H54 (cell line): ENCODE data around the gene FHOD3.

Experiments used
- DNase-seq: peaks from one replicate; pipeline ENCODE4 v3.0.0; 2011; ENCODE audit warnings: low spot score, mixed read lengths; ENCODE audit not compliant: insufficient read length
- FAIRE-seq: peaks from 3 replicates; lab custom pipeline; 2011; peaks lifted over from hg19 to GRCh38; lab: Jason Lieb, UNC
- POLR2A ChIP-seq: IDR thresholded peaks from 2 replicates; pipeline ENCODE4 v1.6.1; 2011; ENCODE audit warnings: low read depth, mild to moderate bottlenecking, low read length

Gene FHOD3

GRCh38 chr18:36653870-36654269 lies 356.4 kb downstream of the FHOD3 start:
- no peak for FAIRE-seq

GRCh38 chr18:36655074-36655473 lies 357.6 kb downstream of the FHOD3 start:
- no peak for TF ChIP-seq POLR2A
- no peak for DNase-seq
- no peak for FAIRE-seq

More at GRCh38 chr18:36653870-36654269, 356.4 kb downstream of the FHOD3 start:
- DNase-seq = no peak
- no peak for TF ChIP-seq POLR2A

DNA sequence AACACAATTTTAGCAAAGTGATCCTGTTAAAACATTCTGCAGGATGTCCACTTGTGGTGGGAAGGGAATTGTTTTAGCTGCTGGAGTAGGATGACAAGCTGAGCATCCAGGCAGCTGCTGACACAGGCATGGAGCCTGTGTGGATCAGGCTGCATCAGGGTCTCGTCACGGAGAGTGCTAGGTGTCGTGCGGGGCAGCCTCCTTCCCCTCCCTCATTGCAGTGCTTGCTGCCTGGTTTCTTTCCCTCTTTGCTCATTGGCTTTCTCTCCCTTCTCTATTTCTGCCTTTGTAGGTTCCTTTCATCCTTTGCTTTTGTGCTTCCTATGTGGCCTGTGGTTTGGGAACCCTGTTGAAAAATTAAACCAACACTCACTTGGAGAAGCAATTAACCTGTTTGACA lies 358.4 kb downstream of the FHOD3 start:
- no peak for TF ChIP-seq POLR2A
- DNase-seq = no peak
- FAIRE-seq = no peak

DNA sequence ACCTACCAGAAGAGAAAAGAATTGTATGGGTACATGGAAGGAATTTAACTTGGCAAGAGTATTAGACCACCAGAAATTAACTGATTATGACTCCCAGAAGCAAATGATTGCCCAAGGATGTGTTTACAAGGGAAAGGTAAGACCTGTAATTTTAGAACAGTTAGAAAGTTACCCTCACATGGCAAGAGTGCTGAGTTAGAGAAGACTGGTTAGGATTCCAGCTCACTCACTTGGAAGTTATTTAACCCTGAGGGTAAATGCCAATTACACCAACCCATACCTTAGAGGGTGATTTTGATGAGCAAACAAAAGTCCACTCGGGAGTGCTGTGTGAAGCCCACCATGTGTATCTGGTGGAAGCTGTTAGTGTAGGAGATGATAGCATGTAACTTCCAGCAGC lies 361.1 kb downstream of the FHOD3 start:
- FAIRE-seq (no peak), DNase-seq (no peak)
- TF ChIP-seq POLR2A = no peak

DNA sequence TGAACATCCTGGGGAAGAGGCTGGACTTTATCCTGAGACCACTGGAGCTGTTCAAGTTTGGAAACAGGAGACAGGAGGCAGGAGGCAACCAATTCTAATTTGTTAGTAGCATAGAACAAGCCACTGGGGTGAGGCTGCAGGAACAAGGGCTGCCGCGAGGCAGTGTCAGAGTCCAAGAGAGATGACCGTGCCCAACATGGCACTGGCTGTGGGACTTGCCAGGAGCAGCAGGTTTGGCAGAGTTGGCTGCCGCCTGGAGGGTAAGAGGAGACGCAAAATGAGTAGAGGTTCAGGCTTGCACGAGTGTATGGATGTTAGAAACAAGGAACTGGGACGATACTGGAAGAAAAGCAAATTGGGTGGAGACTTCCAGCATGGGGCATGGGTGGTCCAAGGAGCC lies 362.8 kb downstream of the FHOD3 start:
- FAIRE-seq = no peak
- no peak for TF ChIP-seq POLR2A

DNA sequence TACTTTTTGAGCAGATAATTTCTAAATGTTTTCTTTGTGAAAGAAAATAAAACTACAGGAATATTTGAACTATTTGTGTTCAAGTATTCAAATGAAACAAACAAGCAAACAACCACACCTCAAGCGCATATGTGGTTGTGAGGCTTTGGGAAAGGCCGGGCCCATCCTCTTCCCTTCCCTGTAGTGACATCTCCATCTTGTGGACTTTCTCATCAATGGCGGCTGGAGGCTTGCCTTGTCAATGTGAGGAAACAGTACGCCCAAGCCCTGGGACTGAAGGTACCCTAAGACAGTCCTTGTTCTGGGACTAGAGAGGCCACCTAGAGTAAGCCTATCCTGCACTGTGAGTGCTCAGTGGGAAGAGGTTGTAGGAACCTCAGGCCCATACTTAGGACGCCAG lies 364.5 kb downstream of the FHOD3 start:
- no peak for FAIRE-seq
- no peak for TF ChIP-seq POLR2A
- DNase-seq = no peak

More for the DNA sequence above, 362.8 kb downstream of the FHOD3 start:
- DNase-seq = no peak

GRCh38 chr18:36663312-36663711 lies 365.8 kb downstream of the FHOD3 start:
- TF ChIP-seq POLR2A = no peak
- FAIRE-seq = no peak

DNA sequence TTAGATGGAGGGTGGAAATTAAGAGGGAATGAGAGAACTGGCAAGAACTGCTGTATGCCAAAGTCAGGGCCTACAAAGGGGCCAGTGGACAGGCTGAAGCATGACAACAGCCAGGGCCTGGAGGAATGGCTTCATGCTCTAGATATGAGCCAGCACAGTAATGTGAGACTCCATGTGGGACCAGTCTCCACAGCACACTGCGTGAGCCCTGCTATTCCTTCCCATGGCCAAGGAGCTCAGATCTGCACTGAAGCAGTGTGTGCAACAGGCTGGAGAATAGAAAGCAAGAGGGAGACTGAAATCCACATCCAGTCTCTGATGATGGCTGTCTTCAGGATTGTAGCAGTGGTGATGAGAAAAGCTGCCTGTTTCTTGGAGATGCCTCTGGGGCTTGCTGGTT lies 368.4 kb downstream of the FHOD3 start:
- DNase-seq (no peak), FAIRE-seq (no peak)
- no peak for TF ChIP-seq POLR2A

More at GRCh38 chr18:36663312-36663711, 365.8 kb downstream of the FHOD3 start:
- no peak for DNase-seq

DNA sequence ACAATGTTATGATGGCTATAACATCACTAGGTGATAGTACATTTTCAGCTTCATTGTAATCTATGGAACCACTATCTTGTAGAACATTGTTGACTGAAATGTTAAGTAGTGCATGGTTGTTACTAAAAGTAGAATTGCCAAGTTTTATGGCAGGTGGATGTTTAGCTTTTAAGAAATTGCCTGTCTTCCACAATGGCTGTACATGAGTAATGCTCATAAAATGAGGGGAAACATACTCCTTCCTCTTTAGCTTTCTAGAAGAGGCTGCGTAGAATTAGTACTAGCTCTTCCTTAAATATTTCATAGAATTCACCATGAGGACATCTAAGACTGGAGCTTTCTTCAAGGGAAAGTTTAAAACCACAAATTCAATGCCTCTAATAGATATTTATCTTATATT lies 370.3 kb downstream of the FHOD3 start:
- FAIRE-seq (no peak), DNase-seq (no peak)
- no peak for TF ChIP-seq POLR2A

DNA sequence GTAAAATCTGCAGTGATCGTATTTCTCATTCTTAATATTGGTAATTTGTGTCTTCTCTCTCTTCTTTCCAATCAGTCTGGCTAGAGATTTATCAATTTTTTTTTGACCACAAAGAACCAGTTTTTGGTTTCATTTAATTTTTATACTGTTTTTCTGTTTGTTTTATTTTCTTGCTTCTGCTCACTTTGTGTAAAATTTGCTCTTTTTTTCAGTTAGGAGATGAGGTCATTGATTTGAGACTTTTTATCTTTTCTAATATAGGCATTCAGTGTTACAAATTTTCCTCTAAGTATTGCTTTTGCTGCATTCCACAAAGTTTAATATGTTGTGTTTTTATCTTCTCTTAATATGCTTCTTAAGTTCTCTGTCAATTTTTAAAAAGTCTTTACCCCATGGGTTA lies 370.8 kb downstream of the FHOD3 start:
- no peak for DNase-seq
- no peak for TF ChIP-seq POLR2A
- no peak for FAIRE-seq

- TF ChIP-seq POLR2A = no peak
- no peak for FAIRE-seq
- no peak for DNase-seq
Observed at GRCh38 chr18:36672437-36673344, 375.2 kb downstream of the FHOD3 start.

DNA sequence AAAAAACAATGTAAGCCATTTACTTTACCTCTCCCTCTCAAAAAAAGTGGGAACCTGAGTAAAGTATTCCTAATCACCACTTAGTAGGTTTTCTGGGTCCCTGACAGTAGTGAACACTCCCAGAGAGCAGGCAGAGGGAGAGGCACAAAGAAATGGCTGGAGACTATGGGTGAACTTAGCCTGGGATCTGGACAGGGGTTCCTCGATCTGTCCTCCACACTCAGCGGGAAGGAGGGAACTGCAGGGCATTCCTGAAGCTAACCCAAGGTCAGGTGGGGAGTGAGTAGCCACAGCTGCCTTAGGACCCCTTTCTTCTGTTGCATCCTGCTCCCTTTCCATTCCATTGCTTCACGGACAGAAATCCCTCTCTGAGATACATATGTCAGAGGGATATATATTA lies 375.9 kb downstream of the FHOD3 start:
- FAIRE-seq = no peak

DNA sequence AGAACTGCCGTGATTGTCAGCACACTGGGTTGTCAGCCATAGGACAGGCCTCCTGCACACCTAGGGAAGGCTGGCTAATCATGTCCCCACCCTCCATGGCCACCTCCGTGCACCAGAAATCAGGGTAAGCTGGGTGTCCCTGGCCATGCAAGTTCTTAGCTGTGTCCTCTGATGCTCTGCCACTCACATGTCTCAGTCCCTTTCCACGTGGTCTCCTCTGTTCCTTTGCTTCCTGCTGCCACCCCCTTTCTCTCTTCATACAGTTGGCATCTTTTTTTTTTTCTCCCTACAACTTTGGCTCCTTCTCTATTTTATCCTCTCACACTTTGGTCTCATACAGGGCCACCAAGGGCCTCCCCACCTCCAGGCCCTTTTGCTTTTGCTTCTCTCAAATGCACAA lies 377.6 kb downstream of the FHOD3 start:
- no peak for TF ChIP-seq POLR2A

More for the DNA sequence above, 375.9 kb downstream of the FHOD3 start:
- no peak for TF ChIP-seq POLR2A
- DNase-seq = no peak

GRCh38 chr18:36675542-36675941 lies 378.0 kb downstream of the FHOD3 start:
- no peak for TF ChIP-seq POLR2A
- DNase-seq = no peak
- FAIRE-seq = no peak

More for the DNA sequence above, 377.6 kb downstream of the FHOD3 start:
- FAIRE-seq (no peak), DNase-seq (no peak)

- DNase-seq (no peak), FAIRE-seq (no peak)
- no peak for TF ChIP-seq POLR2A
Observed at GRCh38 chr18:36676629-36677028, 379.1 kb downstream of the FHOD3 start.
